Measurements from ENCODE around the gene OR8B2.
"Not testable (repeated sequence)": the region's sequence is repeated elsewhere in the genome, so short reads cannot be mapped to it uniquely, and the experiment has no call there.

Gene OR8B2, protein sequence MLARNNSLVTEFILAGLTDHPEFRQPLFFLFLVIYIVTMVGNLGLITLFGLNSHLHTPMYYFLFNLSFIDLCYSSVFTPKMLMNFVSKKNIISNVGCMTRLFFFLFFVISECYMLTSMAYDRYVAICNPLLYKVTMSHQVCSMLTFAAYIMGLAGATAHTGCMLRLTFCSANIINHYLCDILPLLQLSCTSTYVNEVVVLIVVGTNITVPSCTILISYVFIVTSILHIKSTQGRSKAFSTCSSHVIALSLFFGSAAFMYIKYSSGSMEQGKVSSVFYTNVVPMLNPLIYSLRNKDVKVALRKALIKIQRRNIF

DNA sequence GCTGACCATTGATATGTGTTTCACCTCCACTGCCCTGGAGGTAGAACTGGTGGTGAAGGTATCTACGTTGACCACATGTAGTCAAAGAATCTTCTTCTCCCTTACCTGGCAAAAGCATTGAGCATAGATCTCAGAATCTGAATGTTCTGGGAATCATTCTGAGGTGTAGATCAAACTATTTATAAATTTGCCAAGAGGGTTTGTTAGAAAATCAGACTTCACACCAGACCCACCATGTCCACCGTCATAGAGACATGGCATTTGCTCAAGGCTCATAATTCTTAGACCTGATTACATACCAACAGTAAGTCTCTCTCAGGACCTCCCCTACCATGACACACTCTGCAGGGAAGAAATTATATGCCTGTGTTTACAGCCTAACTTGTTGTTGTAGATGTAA lies at the start of gene OR8B2:
Gene OR8B2 (minus strand): TSS at position 101 of the 400 bp plus-strand sequence. CDS start 1,156 bp downstream, outside the sequence.
- DNase-seq: no peak

DNA sequence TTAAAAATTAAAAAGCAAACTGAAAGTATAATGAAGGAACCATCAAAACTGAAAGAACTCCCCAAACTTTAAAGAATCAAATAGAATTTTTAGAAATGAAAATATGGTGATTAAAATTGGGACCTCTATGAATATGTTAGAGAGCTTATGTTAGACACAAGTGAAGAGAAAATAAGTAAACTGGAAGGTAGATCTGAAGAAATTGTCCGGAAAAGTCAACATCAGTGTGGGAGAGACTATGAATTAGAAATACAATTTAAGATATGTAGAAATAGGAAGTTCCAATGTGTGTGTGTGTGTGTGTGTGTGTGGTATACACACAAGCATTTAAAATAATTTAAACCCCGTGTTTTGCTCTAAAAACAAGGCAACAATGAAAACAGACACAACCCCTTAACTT lies 45.3 kb upstream of the OR8B2 start:
- DNase-seq: no peak

DNA sequence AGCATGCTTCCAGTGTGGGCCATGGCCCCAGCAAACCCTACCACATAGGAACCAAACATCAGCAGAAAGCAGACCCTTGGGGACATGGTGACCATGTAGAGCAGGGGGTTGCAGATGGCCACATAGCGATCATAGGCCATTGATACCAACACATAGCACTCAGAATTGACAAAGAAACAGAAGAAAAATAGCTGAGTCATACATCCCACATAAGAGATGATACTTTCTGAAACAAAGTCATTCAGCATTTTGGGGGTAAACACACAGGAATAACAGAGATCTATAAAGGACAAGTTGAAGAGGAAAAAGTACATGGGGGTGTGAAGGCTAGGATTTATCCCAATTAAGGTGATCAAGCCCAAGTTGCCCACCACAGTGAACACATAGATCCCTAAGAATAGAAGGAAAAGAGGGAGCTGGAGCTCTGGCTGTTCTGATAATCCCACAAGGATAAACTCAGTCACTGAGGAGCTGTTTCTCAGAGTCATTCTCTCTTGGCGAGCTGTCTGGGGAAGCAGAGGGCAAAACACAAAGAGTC lies 40.2 kb upstream of the OR8B2 start, which contains the start of gene OR8B4:
Gene OR8B4 (minus strand): TSS at position 488 of the 538 bp plus-strand sequence. CDS start 0 bp downstream, at position 488.
- no peak for DNase-seq

DNA sequence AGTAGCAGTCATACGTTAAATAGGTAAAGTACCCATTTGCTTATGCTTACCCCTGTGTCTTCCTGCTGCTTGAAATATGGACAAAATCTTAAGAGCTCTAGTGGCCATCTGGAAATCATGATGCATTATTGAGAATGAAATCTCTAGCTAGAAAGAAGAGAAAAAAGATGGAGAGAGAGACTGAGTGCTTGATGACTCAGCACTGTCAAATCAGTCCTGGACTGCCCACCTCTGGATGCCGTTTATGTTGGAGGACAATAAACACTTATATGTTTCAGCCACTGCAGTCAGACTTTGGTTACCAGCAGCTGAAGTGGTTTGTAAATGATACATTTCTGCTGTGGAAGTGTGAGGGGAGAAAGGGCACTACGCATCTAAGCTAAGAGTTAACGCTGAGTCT lies 36.7 kb upstream of the OR8B2 start:
- DNase-seq: no peak

DNA sequence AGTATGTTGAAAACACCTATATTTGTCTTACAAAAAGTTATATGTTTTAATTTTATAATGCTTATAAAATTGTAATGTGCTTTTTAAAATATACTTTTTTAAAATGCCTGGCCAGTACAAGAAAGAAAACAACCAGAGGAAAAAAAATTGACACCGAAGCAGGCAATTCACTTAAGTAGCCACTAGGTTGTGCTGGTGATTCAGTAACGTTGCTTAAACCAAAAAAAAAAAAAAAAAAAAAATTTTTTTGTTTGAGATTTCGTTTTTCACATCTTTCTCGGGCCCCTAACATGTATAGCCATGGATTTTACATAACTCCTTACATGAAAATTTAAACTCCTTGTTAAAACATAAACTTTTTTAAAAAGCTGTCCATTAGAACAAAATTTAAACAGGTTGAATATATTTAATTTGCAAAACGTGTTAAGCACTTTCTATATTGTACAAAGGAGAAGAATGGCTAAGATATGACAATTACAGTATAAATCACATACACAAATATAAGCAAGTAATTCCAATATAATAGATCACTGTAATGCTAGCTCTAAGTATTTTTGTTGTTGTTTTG lies 31.1 kb upstream of the OR8B2 start:
- DNase-seq: no peak

DNA sequence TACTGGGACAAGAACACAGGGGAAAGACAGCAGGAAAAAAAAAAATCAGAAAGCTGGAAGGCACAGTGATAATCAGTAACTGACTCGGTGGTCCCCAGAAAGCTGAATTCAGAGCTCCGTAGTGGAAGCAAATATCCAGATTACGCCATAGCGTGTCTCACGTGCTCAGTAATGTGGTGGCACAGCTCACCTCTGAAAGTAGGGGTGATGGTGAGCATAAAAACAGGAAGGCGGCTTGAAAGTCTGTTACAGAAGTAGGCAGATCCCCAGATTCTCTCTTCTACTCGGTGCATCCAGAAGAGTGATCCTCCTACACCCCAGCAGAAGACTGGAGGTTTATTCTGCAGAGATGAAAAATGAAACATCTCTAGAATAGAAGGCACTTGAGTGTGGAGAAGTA lies 25.6 kb upstream of the OR8B2 start:
- no peak for DNase-seq

DNA sequence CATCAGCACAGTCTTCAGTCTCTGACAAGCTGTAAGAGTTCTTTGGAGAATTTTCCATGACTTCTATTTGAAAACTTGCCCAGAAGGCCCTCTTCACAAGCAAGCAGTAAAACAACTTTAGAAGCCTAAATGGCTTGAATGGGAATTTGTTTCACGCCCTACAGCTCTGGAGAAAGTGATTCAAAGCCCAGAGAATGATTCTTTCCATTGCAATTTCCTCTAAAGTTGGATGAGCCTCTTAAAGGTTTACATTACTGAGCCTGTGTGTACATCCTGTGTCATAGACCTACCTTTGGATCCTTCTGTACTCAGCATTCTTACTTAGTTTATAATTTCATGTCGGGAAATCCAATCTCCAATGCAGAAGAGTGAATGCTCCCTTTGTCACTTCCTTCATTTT lies 21.3 kb upstream of the OR8B2 start:
- DNase-seq: no peak

DNA sequence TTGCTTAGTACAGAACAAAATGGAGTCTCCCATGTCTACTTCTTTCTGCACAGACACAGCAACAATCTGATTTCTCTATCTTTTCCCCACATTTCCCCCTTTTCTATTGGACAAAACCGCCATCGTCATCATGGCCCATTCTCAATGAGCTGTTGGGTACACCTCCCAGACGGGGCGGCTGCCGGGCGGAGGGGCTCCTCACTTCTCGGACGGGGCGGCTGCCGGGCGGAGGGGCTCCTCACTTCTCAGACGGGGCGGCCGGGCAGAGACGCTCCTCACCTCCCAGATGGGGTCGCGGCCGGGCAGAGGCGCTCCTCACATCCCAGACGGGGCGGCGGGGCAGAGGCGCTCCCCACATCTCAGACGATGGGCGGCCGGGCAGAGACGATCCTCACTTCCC lies 18.9 kb upstream of the OR8B2 start:
- not testable (repeated sequence) for DNase-seq

DNA sequence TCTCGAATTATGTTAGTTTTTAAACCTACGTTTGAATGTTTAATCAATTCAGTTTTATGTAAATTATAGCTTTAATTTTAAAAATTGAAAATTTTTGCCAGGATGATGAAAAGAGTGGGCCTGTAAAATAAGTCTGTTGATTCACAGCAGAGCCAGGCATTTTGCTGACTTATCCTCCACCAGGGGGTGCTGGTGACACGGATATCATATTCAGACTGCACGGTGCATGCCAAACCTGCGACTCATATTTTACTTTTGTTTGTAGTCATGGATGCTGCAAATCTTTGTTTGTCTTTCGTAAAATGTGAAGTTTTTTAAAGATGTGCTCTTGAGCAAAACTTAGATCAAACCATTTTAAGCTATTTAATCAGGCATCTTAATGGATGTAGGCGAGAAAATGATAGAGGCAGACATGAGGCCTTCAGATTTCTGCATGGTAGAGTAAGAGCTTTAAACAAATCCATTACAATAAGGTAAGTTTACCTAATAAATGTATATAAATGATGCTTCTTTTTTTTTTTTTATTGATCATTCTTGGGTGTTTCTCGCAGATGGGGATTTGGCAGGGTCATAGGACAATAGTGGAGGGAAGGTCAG lies 18.1 kb upstream of the OR8B2 start:
- DNase-seq: peak; percentile 2 to 12

DNA sequence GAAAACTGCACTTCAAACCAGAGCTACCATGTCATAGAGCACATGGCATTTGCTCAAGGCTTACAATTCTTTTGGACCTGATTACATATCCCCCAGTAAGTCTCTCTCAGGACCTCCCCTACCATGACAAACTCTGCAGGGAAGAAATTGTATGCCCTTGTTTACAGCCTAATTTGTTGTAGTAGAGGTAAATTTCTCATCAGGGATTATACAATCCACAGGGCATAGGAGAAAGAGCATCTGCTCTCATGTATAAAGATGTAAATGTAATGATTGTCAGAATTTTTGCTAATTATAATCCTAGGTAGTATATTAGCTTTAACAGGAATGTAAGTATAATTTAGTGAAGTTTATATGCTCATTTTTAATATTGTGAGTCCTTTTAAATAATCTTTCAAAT lies 14.6 kb upstream of the OR8B2 start, which contains the start of gene OR8B3:
Gene OR8B3 (minus strand): TSS at position 101 of the 400 bp plus-strand sequence. CDS start 1,673 bp downstream, outside the sequence.
- no peak for DNase-seq

DNA sequence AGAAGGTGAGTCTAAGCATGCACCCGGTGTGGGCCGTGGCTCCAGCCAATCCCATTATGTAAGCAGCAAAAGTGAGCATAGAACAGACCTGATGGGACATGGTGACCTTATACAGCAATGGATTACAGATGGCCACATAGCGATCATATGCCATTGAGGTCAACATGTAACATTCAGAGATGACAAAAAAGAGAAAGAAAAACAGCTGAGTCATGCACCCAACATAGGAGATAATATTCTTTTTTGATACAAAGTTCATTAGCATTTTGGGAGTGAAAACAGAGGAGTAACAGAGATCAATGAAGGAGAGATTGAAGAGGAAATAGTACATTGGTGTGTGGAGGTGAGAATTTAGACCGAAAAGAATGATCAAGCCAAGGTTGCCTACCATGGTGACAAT lies 12.5 kb upstream of the OR8B2 start:
- DNase-seq: not testable (repeated sequence)

DNA sequence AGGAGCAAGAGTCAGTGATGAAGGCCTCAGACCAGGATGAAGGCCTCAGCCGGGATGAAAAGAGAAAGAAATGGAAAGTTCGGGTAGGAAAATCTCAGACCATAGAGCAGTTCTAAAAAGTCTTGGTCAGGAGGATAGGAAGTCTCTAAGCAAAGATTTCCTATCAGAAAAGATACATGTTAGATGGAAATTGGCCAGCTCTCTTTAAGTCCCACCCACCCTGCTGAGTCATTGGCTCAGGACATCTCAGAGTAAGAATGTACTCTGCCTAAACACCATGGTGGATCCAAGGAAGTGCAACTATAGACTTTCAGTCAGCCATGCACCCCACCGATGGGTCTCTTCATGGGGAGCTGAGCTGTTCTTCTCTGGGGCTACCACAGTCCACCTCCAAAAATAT lies 10.1 kb upstream of the OR8B2 start:
- DNase-seq: no peak

DNA sequence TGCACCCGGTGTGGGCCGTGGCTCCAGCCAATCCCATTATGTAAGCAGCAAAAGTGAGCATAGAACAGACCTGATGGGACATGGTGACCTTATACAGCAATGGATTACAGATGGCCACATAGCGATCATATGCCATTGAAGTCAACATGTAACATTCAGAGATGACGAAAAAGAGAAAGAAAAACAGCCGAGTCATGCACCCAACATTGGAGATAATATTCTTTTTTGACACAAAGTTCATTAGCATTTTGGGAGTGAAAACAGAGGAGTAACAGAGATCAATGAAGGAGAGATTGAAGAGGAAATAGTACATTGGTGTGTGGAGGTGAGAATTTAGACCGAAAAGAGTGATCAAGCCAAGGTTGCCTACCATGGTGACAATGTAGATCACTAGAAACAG lies 1.4 kb downstream of the OR8B2 start:
- not testable (repeated sequence) for DNase-seq

DNA sequence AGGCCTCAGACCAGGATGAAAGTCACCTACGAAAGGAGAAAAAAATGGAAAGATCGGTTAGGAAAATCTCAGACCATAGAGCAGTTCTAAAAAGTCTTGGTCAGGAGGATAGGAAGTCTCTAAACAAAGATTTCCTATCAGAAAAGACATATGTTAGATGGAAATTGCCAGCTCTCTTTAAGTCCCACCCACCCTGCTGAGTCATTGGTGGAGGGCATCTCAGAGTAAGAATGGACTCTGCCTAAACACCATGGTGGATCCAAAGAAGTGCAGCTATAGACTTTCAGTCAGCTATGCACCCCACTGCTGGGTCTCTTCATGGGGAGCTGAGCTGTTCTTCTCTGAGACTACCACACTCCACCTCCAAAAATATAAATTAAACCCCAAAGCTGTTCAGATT lies 3.7 kb downstream of the OR8B2 start:
- DNase-seq: no peak

DNA sequence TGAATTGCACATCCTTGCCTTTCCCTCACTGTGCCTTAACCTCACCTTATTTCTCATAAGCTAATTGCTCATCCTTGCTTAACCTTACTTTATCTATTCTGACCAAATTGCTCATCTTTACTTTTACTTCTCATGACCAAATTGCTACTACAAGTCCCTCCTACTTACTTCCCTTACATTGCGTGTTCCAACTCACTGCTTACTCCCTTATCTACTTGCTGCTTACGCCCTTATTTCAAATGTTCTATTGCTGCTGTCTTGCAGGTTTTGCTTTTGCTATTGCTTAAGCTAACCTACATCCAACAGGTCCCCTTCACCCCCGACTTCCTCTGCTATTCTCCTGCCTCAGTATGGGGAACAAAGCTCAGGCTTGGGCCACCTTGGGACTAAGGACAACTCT lies 8.0 kb downstream of the OR8B2 start:
- DNase-seq: no peak

DNA sequence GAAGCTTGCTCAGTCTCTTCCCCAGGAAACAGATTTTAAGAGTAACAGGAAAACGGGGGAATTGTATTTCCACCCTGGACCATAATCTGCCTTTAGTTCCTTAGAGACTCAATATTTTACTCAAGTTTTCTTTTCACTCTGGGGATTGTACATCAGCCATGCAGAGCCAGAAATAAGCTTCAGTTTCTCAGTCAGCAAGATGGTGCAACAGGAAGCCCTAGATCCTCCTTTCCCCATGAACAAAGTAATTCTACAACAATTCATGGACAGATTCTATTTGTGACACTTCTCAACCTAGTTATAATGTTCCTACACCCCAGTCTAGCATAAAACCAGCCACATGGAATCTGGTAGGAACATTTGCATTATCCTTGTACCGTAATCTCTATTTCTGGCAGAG lies 24.7 kb downstream of the OR8B2 start:
- no peak for DNase-seq

DNA sequence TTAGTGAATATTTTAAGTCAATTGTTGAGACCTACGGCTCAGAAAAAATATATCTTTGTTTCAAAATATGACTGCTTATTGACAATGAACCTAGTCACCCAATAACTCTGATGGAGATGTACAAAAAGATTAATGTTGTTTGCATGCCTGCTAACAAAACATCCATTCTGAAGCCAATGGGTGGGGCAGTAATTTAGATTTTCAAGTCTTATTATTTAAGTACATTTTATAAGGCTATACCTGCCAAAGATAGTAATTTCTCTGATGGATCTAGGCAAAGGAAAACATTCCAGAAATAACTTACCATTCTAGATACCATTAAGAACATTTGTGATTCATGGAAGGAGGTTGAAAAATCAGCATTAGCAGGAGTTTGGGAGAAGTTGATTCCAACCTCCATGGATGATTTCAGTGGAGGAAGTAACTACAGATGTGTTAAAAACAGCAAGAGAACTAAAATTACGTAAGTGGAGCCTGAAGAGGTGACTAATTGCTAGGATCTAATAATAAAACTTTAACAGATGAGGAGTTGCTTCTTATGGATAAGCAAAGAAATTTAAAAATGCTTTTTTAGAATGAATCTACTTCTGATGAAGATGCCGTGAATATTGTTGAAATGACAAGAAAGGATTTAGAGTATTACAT lies 37.9 kb downstream of the OR8B2 start:
- DNase-seq: no peak

DNA sequence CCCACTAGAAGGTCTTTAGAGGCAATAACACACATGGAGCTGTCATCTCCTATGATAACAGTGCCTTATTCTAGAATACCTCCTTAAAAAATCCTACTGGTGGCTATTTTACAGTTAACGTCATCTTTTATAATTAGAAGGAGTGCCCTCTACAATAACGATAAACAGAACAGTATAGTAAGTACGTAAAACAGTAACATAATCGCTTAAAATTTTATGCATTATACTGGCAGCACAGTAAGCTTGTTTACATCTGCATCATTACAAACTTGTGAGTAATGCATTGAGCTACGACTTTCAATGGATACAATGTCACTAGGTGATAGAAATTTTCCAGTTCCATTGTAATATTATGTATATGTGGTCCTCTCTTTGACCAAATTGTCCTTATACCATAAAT lies 40.0 kb downstream of the OR8B2 start:
- DNase-seq: no peak

DNA sequence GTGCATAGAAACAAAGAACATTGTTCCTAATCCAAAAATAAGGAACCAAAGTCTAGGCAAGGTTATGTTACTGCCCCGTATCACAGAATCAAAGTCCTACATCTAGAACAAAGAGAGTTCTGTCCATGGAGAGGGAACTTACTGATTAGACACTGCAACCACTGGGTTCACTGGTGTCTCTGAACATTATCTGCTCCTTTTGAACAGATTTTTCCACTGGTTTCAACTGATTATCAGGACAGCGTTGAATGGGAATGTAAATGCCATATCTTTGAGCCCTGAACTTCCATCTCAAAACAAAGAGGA lies 44.2 kb downstream of the OR8B2 start:
- DNase-seq: no peak

DNA sequence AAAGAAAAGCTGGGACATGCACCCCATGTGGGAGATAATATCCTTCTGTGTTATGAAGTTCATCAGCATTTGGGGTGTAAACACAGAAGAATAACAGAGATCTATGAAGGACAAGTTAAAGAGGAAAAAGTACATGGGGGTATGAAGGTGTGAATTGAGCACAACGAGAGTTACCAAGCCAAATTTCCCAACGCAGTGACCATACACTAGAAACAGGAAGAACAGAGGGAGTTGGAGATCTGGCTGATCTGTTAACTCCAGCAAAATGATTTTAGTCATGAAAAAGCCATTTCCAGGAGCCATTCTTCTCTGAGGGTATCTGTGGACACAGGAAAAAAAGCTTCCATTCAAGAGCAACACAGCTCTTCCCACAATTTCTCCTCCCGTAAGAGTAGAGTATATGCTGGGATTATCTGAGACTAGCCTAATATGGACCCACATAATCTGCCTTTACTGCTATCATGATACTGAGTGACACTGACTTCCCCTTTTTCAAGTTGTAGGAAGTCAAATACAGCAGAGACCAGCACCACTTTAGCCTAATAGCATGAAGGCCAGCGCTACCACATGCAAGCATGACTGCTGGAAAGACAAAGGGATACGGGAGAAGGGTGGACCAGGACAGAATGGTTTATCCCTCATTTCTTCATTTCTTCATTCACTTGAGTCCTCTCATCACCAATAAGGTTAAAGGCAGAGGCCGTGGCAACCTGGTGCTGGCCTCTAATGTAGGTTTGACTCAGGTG lies 44.7 kb downstream of the OR8B2 start:
- DNase-seq: no peak

Data from activated CD4-positive, alpha-beta T cell treated with anti-CD3 and anti-CD28 coated beads, Interleukin-2, amount 50 U/mL, for 4 hours (primary cell).